Measurements from ENCODE around the gene ARL3.

The ARL3 gene

GRCh38 chr10:102691285-102692066 lies 22.7 kb downstream of the ARL3 start:
- no peaks in the 10 kb centered on the region for H4K20me1 ChIP-seq (ENCODE audit: insufficient read depth, low read length)
- TF ChIP-seq EZH2 (IDR thresholded peaks at IDR 0.05; ENCODE audit: borderline replicate concordance, low read depth, low read length, severe bottlenecking) (no peak), CTCF (IDR thresholded peaks at IDR 0.05; ENCODE audit: borderline replicate concordance, extremely low read depth, low read length, poor library complexity, severe bottlenecking) (no peak)
- no peaks in the 10 kb centered on the region; the same call in 1 of the 2 replicates for H3K36me3 ChIP-seq (ENCODE audit: insufficient read depth, low read length)
- DNase-seq (no peak), ATAC-seq (ENCODE audit: insufficient read depth, low read depth) (no peak)
- no peaks in the 10 kb centered on the region for H3K79me2 ChIP-seq (ENCODE audit: insufficient read depth, low read length)
- no peaks in the 10 kb centered on the region for H3K4me1 ChIP-seq (ENCODE audit: insufficient read depth, low read length)
- no peak overlapping the region for H3K9ac ChIP-seq (ENCODE audit: low read depth, low read length)
- H3K27me3 ChIP-seq (ENCODE audit: insufficient read depth, low read length, poor library complexity), result no peaks in the 10 kb centered on the region
- H3K4me3 ChIP-seq (ENCODE audit: low read depth in 1 of 2, low read length in 2 of 2), result no peak overlapping the region
- no peak overlapping the region for H3K4me2 ChIP-seq (ENCODE audit: insufficient read depth, low read length)
- no peak overlapping the region for H3K27ac ChIP-seq (ENCODE audit: low read length)
- no peak overlapping the region for H2AFZ ChIP-seq (ENCODE audit: low read depth, low read length)
- no peaks in the 10 kb centered on the region for H3K9me3 ChIP-seq (ENCODE audit: insufficient read depth, low read length, severe bottlenecking)

- Histone ChIP-seq H3K9ac (ENCODE audit: low read depth, low read length) (no peak overlapping the region), H3K36me3 (ENCODE audit: insufficient read depth, low read length) (no peaks in the 10 kb centered on the region)
- ATAC-seq (ENCODE audit: insufficient read depth, low read depth), result no peak
Observed at GRCh38 chr10:102683736-102684135, 30.5 kb downstream of the ARL3 start.

GRCh38 chr10:102682981-102683380 lies 31.2 kb downstream of the ARL3 start:
- Histone ChIP-seq H3K4me3 (ENCODE audit: low read depth in 1 of 2, low read length in 2 of 2) (no peak overlapping the region), H3K79me2 (ENCODE audit: insufficient read depth, low read length) (no peaks in the 10 kb centered on the region), H3K27ac (ENCODE audit: low read length) (no peak overlapping the region), H3K36me3 (ENCODE audit: insufficient read depth, low read length) (no peaks in the 10 kb centered on the region), H2AFZ (ENCODE audit: low read depth, low read length) (no peak overlapping the region), H3K4me1 (ENCODE audit: insufficient read depth, low read length) (no peaks in the 10 kb centered on the region), H3K27me3 (ENCODE audit: insufficient read depth, low read length, poor library complexity) (no peaks in the 10 kb centered on the region), H4K20me1 (ENCODE audit: insufficient read depth, low read length) (no peaks in the 10 kb centered on the region), H3K9me3 (ENCODE audit: insufficient read depth, low read length, severe bottlenecking) (no peaks in the 10 kb centered on the region), H3K9ac (ENCODE audit: low read depth, low read length) (no peak overlapping the region), H3K4me2 (ENCODE audit: insufficient read depth, low read length) (no peak overlapping the region)
- TF ChIP-seq EZH2 (IDR thresholded peaks at IDR 0.05; ENCODE audit: borderline replicate concordance, low read depth, low read length, severe bottlenecking), result no peak
- no peak for TF ChIP-seq CTCF (IDR thresholded peaks at IDR 0.05; ENCODE audit: borderline replicate concordance, extremely low read depth, low read length, poor library complexity, severe bottlenecking)
- no peak for ATAC-seq (ENCODE audit: insufficient read depth, low read depth)
- no peak for DNase-seq

More at GRCh38 chr10:102683736-102684135, 30.5 kb downstream of the ARL3 start:
- Histone ChIP-seq H3K4me3 (ENCODE audit: low read depth in 1 of 2, low read length in 2 of 2) (no peak overlapping the region), H3K27me3 (ENCODE audit: insufficient read depth, low read length, poor library complexity) (no peaks in the 10 kb centered on the region), H3K79me2 (ENCODE audit: insufficient read depth, low read length) (no peaks in the 10 kb centered on the region), H3K4me1 (ENCODE audit: insufficient read depth, low read length) (no peaks in the 10 kb centered on the region), H3K27ac (ENCODE audit: low read length) (no peak overlapping the region), H3K9me3 (ENCODE audit: insufficient read depth, low read length, severe bottlenecking) (no peaks in the 10 kb centered on the region), H3K4me2 (ENCODE audit: insufficient read depth, low read length) (no peak overlapping the region), H4K20me1 (ENCODE audit: insufficient read depth, low read length) (no peaks in the 10 kb centered on the region), H2AFZ (ENCODE audit: low read depth, low read length) (no peak overlapping the region)
- no peak for DNase-seq
- no peak for TF ChIP-seq EZH2 (IDR thresholded peaks at IDR 0.05; ENCODE audit: borderline replicate concordance, low read depth, low read length, severe bottlenecking)

- Histone ChIP-seq H3K4me3 (ENCODE audit: low read depth in 1 of 2, low read length in 2 of 2) (no peak overlapping the region), H4K20me1 (ENCODE audit: insufficient read depth, low read length) (no peaks in the 10 kb centered on the region), H3K4me1 (ENCODE audit: insufficient read depth, low read length) (no peaks in the 10 kb centered on the region), H3K9ac (ENCODE audit: low read depth, low read length) (no peak overlapping the region), H3K4me2 (ENCODE audit: insufficient read depth, low read length) (no peak overlapping the region), H3K27me3 (ENCODE audit: insufficient read depth, low read length, poor library complexity) (no peaks in the 10 kb centered on the region), H3K79me2 (ENCODE audit: insufficient read depth, low read length) (no peaks in the 10 kb centered on the region), H3K27ac (ENCODE audit: low read length) (no peak overlapping the region), H3K36me3 (ENCODE audit: insufficient read depth, low read length) (no peaks in the 10 kb centered on the region), H3K9me3 (ENCODE audit: insufficient read depth, low read length, severe bottlenecking) (no peaks in the 10 kb centered on the region), H2AFZ (ENCODE audit: low read depth, low read length) (no peak overlapping the region)
- ATAC-seq (ENCODE audit: insufficient read depth, low read depth) (no peak), DNase-seq (no peak)
- TF ChIP-seq EZH2 (IDR thresholded peaks at IDR 0.05; ENCODE audit: borderline replicate concordance, low read depth, low read length, severe bottlenecking) (no peak), CTCF (IDR thresholded peaks at IDR 0.05; ENCODE audit: borderline replicate concordance, extremely low read depth, low read length, poor library complexity, severe bottlenecking) (no peak)
Observed at GRCh38 chr10:102682416-102682815, 31.8 kb downstream of the ARL3 start.

All from DND-41 (cell line).